GM19452 (cell line): ENCODE data around the gene NCK2.

ENCODE experiments used
- ATAC-seq: cut with Tn5 transposase; IDR thresholded peaks from one replicate; pipeline ENCODE4 v1.9.1; 2021; ENCODE audit not compliant: unreplicated experiment

Gene NCK2

GRCh38 chr2:105911425-105911824 lies 166.7 kb downstream of the NCK2 start:
- ATAC-seq, result no peak

GRCh38 chr2:105912081-105912480 lies 167.4 kb downstream of the NCK2 start:
- ATAC-seq, result no peak

GRCh38 chr2:105915005-105915558 lies 170.4 kb downstream of the NCK2 start:
- ATAC-seq, result no peak

GRCh38 chr2:105917226-105917625 lies 172.5 kb downstream of the NCK2 start:
- no peak for ATAC-seq

- no peak for ATAC-seq
Measured at GRCh38 chr2:105917688-105918087, 173.0 kb downstream of the NCK2 start.

- ATAC-seq, result no peak
Measured at GRCh38 chr2:105919191-105919811, 174.6 kb downstream of the NCK2 start.

- ATAC-seq, result no peak
Measured at GRCh38 chr2:105919826-105920225, 175.1 kb downstream of the NCK2 start.

- ATAC-seq, result no peak
Measured at GRCh38 chr2:105924271-105924670, 179.6 kb downstream of the NCK2 start.

GRCh38 chr2:105924932-105925331 lies 180.2 kb downstream of the NCK2 start:
- no peak for ATAC-seq

GRCh38 chr2:105925390-105925789 lies 180.7 kb downstream of the NCK2 start:
- ATAC-seq, result no peak

- no peak for ATAC-seq
Measured at GRCh38 chr2:105926960-105927678, 182.4 kb downstream of the NCK2 start.

- no peak for ATAC-seq
Measured at GRCh38 chr2:105928086-105928485, 183.4 kb downstream of the NCK2 start.

- ATAC-seq, result no peak
Measured at GRCh38 chr2:105928563-105928962, 183.9 kb downstream of the NCK2 start.

- ATAC-seq, result no peak
Measured at GRCh38 chr2:105929516-105929915, 184.8 kb downstream of the NCK2 start.

- no peak for ATAC-seq
Measured at GRCh38 chr2:105932582-105932981, 187.9 kb downstream of the NCK2 start.

GRCh38 chr2:105933906-105934305 lies 189.2 kb downstream of the NCK2 start:
- no peak for ATAC-seq

GRCh38 chr2:105934467-105934866 lies 189.8 kb downstream of the NCK2 start:
- no peak for ATAC-seq

- ATAC-seq, result no peak
Measured at GRCh38 chr2:105935063-105935462, 190.4 kb downstream of the NCK2 start.

GRCh38 chr2:105936954-105937353 lies 192.2 kb downstream of the NCK2 start:
- ATAC-seq, result no peak

- no peak for ATAC-seq
Measured at GRCh38 chr2:105937498-105938097, 192.9 kb downstream of the NCK2 start.
